GM15510 (cell line): ENCODE measurements around the gene ZC3H15.

Experiments used
- POLR2A ChIP-seq: IDR thresholded peaks from 3 replicates; pipeline ENCODE4 v1.6.1; 2011; ENCODE audit warnings: borderline replicate concordance; ENCODE audit not compliant: insufficient read length; ENCODE audit errors: extremely low read depth

Gene ZC3H15

DNA sequence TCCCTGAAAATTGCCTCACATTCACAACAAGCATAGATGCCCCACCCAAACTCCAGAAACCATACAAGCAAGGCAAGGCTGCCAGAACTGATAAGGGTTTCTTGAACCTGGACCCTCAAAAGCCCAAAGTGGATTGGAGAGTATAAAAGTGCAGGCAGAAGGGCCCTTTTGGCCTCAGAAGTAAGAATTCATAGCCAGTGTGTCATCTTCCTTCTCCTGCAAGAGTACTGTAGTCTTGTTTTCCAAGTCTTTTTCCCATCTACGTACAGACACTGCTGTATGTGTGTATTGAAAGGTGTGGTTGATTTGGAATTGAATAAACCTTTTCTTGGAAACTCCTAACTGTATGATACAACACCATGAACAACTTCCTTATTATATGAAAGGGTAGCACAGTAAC is 46.8 kb downstream of the ZC3H15 start:
- no peak for TF ChIP-seq POLR2A

DNA sequence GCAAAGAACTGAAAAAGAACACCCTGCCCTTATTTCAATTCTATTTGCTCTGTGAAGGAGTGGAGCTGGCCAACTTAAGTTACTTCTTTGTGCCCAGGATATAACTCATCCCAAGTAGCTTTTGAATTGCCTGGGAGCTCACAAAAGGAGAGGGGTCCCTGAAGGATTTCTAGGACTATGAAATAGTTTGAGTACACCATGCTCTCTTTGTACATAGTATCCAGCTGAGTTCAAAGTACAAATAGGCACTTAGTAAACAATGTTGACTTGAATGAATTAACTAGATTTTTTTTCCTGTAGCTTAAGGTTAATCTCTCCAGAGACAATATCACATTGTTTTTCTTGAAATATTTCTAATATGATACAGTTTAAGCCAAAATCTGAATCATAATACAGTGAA is 47.7 kb downstream of the ZC3H15 start:
- no peak for TF ChIP-seq POLR2A

DNA sequence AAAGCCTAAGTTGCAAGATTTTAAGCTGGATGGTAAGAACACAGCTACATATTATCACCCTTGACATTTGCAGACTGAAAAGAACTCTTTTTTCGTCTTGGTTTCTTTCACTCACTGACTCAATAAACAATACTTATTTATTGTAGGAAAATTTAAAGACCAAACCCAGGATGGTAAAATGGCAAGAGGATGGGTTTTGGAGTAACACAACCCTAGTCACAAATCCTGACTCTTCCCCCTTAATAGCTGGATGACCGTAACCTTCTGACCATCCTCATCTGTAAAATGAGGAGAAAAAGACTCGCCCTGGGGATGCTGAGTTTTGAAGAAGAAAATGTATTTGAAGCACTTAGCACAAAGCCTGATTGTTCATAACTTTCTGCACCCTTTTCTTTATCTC is 48.3 kb downstream of the ZC3H15 start:
- no peak for TF ChIP-seq POLR2A

DNA sequence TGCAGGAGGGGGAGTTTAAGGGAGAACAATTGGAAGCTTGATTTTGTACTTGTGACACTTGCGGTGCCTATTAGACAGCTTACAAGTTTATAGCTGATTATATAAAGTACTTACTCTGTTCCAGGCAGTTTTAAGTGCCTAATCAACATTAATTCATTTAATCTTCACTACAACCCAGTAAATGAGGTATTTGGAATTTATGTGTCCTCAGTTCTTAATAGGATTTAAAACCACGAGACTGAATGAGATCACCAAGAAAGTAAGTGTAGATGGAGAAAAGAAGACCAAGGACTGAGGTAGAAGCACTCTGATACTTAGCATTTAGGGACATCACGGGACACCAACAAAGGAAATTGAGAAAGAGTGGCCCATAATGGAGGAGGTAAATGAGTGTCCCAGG is 49.8 kb downstream of the ZC3H15 start:
- TF ChIP-seq POLR2A: no peak

DNA sequence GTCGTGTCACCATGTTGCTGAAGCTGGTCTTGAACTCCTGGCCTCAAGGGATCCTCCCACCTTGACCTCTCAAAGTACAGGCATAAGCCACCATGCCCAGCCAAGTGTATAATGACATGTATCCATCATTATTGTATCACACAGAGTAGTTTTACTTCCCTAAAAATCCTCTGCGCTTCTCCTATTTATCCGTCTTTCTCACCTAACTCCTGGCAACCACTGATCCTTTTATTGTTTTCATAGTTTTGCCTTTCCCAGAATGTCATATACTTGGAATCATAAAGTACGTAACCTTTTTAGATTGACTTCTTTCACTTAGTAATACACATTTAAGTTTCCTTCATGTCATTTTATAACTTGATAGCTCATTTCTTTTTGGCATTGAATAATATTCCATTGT is 51.0 kb downstream of the ZC3H15 start:
- TF ChIP-seq POLR2A: no peak

DNA sequence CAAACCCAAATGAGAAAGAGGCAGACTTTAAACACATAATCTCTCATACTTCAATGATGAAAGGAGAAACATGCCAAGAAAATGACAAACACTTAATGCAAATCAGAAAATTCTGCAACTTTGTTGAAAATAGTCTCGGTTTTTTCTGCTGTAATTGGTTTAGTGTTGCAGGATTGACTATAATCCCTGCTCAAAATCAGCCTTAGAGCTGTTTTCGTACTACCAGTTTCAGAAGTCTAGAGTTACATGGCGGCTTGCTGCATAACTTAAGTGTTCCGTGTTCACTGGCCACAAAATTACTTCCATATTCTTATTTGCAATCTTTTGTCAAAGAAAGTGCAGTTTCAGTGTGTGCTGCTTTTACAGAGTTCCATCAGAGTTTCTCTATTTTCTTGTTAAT is 54.9 kb downstream of the ZC3H15 start:
- TF ChIP-seq POLR2A: no peak

DNA sequence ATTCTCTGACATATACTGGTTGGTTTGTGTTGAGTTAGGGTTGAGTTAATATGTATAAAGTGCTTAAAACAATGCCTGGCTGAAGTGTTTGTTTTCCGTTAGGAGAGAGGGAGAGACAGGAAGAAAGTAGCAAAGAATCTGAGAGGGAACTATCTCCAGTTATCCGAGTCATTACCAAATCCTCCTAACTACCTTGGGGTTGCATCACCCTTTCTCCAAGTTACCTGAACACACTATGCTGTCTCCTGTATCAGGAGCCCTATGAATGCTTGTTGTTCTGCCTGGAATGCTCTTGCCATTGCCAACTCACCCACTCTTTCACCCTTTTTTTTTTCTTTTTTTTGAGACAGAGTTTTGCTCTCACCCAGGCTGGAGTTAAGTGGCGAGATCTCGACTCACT is 55.9 kb downstream of the ZC3H15 start:
- TF ChIP-seq POLR2A: no peak

DNA sequence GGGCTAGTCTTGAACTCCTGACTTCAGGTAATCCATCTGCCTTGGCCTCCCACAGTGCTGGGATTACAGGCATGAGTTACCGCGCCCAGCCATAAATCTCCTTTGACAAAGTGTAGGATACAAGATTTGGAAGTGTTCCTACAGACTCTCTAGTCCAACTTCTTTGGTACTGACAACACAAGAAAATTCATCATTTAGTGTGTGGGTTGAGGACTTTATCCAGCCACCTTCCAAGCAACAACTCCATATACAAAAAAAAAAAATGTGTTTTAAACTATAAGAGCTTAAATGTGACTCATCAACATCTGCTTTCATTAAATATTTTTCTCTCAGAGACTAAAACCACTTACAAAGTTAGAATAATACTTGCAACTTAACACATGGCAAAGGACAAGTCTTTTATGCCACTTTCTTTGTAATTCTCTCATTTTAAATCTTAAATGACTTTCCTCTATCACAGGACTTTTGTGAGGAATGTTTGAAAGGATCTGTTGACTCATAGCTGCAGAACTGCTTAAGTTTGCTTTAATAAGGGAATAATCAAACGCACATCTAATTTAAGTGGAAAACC is 57.6 kb downstream of the ZC3H15 start:
- no peak for TF ChIP-seq POLR2A

DNA sequence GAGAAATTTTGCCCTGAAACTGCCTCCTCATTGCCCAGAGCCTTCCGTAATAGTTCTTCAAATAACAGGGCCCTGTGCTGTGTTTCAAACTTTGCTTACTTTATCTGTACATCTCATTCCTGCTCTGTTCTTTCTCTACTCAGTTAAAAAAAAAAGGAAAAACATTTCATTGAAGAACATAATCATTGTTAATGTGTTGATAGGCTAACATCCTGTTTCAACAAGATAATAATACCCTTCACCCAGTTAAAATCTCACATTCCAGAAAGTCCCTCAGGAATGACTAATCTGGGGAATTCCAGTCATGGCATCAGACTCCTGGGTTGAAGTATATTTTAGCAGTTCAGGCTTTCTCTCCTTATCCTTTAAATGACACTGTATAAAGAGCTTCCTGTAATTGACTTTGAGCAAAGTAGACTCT is 58.2 kb downstream of the ZC3H15 start:
- TF ChIP-seq POLR2A: no peak

DNA sequence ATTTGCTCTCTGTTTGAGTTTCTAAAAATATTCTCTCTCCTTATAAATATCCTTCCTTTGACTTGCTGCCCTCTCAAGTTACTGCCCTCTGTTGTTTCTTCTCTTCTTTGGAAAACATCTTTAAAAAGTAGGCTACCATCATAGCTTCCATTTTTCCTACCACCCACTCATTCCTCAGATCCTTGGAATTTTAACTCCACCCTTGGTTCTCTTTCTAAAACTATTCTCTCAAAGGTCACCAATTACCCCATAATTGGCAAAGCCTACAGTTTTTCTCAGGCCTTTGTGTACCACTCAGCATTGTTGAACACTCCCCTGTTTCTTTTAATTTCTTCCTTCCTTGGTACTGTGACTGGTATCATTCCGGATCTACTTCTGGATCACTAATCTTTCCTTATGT is 60.8 kb downstream of the ZC3H15 start:
- TF ChIP-seq POLR2A: no peak

DNA sequence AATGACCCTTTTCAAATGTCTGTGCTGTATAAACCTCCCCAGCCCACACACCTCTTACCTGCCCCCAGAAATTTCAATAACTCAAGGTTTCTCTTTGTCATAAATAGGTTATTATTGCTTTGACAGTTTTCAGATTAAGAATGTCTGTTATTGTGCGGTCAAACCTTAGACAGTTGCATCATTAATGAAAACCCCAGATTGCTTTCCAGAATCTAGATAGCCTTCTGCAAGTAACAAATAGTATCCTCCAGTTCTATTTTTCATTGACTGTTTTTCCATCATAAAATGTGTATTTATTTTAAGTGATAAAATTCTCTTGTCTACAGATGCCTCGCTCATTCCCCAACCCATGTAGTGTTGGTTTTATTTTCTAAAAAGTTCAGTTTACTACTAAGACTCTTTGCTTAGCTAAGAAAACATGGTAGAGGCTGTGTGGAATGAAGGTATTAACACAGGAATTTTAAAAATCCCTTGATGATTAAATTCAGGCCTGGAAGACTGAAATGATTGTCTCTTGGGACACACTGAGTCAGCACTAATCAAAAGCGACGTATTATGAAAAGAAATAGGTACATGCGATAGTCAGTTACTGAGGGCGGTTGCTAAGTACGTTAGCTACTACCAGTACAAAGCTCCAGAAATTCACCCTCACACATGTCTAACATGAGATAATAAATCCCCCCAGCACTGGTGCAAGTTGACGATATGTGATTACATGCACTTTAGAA is 65.4 kb downstream of the ZC3H15 start:
- TF ChIP-seq POLR2A: no peak

DNA sequence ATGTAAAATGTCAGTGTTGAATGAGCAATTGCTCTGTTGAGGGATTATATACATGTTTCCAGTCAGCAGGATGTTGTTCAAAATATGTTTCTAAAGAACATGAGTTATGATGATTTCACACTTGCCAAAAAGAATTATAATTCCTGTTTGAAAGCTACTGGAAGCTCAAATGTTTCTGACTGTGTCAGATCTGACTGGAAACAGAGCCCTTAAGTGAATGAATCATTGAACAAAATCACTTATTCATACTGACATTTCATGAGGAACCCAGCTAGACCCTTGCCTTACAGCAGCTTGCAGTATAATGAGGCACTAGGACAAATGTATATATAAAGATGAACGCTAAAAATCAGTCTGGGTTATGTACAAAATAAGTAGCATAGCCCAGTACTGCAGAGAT is 68.4 kb downstream of the ZC3H15 start:
- TF ChIP-seq POLR2A: no peak

DNA sequence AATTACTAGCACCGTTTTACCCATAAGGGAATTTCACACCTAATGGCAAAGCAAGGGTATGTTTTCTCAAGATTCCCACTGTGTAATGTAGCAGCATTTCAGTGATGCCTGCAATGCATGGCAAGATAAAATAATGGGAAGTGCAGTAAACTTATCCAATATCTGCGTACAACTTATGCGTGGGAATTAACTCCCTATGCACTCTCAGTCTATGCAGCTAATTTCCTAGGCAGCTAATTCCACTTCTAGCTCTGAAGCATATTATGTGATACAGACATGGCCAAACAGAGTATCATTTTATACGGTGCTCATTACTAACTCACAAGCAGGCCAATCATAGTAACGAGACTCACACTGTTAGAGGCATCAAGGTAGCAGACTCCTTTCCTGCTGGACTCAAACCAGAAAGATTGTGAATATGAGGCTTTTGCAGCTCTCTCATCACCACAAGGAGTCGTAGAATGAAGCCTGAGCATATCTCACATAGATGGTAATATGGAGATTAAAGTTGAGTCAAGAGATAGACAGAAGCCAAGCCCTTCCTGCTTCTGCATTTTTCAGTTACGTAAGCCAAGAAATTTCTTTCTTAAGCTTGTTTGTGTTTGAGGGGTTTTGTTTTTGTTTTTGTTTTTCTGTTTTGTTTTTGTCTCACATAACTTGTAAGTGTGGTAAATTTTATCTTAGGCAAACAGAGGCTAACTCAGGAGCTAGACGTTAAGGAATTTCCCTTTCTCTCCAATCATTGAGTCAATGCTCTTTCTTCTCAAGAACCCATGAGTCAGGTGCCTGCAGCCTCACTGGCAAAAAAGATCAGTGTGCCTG is 69.0 kb downstream of the ZC3H15 start:
- TF ChIP-seq POLR2A: no peak

DNA sequence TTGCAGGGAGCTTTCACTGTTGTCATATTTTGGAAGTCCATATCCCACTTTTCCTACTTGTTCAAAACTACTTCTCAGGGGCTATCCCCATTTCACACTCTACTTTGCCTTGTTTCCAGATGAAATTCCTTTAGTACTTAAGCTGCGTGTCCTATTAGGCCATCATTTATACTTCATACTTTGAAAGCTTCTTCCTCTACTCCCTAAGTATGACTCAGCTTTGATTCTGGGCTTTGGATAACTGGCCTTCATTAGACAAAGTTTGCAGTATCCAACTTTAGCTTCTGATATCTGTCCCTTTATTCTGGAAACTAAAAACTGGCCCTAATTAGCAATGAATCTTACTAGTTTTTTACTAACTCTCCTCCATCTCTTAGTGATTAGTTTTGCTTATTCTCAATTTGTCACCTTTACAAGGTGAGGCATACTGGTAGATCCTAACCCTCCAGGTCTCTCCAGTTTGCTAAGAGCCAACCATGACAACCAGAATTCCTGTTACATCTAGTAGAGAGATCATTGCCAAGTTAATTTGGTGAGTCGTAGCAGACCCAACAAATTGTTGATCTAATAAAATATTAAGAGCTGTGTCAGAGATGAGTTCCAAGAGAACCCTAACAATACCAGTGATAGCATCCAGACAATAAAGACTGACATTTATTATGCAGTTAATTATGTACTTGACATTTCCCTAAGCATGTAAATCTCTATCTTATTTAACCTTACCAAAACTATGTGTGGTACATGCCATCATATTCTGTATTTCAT is 72.6 kb downstream of the ZC3H15 start:
- TF ChIP-seq POLR2A: no peak
